Stimulated activated naive CD8-positive, alpha-beta T cell treated with anti-CD3 and anti-CD28 coated beads, Interleukin-15, Interleukin-2, amounts not matched to agents 100 ng/mL and 50 ng/mL, for 24 hours (primary cell): ENCODE results near the gene AQP5.

Experiments
- H3K27ac Mint-ChIP-seq: one replicate; pipeline ENCODE4 v1.8.0; 2021; ENCODE audit warnings: mild to moderate bottlenecking, mixed read lengths
- H3K27me3 Mint-ChIP-seq: one replicate; pipeline ENCODE4 v1.8.0; 2021; ENCODE audit warnings: mixed read lengths
- H3K36me3 Mint-ChIP-seq: one replicate; pipeline ENCODE4 v1.8.0; 2021; ENCODE audit warnings: low read depth, mixed read lengths
- H3K4me1 Mint-ChIP-seq: one replicate; pipeline ENCODE4 v1.8.0; 2021; ENCODE audit warnings: low read depth, mixed read lengths
- H3K4me3 Mint-ChIP-seq: one replicate; pipeline ENCODE4 v1.8.0; 2021; ENCODE audit warnings: mild to moderate bottlenecking, mixed read lengths
- H3K9me3 Mint-ChIP-seq: one replicate; pipeline ENCODE4 v1.8.0; 2021; ENCODE audit warnings: mixed read lengths

AQP5 gene

GRCh38 chr12:49961111-49961922 is at the start of gene AQP5:
Gene AQP5 (plus strand): TSS chr12:49961872. CDS start chr12:49962018, 146 bp downstream.
- Mint-ChIP-seq H3K27me3 (peaks cover 75% of the 10 kb centered on the region), H3K4me3 (peak within 1 kb of the TSS; percentile 31)

GRCh38 chr12:49912345-49913255 is 49.1 kb upstream of the AQP5 start:
- peaks cover 10% of the 10 kb centered on the region for H3K27me3 Mint-ChIP-seq

More at GRCh38 chr12:49961111-49961922, at the start of gene AQP5:
- Mint-ChIP-seq H3K36me3 (no peaks in the 10 kb centered on the region), H3K27ac (no peak within 1 kb of the TSS), H3K9me3 (no peaks in the 10 kb centered on the region), H3K4me1 (peaks cover 7% of the 10 kb centered on the region)

GRCh38 chr12:49916129-49916919 is 45.3 kb upstream of the AQP5 start:
- Mint-ChIP-seq H3K27me3 (peaks cover 10% of the 10 kb centered on the region), H3K27ac (no peak overlapping the region), H3K4me1 (no peaks in the 10 kb centered on the region), H3K36me3 (no peaks in the 10 kb centered on the region), H3K9me3 (no peaks in the 10 kb centered on the region), H3K4me3 (no peak overlapping the region)

More at GRCh38 chr12:49912345-49913255, 49.1 kb upstream of the AQP5 start:
- H3K27ac Mint-ChIP-seq = no peak overlapping the region
- no peaks in the 10 kb centered on the region for H3K9me3 Mint-ChIP-seq
- no peaks in the 10 kb centered on the region for H3K36me3 Mint-ChIP-seq
- no peaks in the 10 kb centered on the region for H3K4me1 Mint-ChIP-seq
- H3K4me3 Mint-ChIP-seq = no peak overlapping the region

- Mint-ChIP-seq H3K27me3 (peaks cover 10% of the 10 kb centered on the region), H3K27ac (no peak overlapping the region), H3K4me3 (no peak overlapping the region), H3K4me1 (no peaks in the 10 kb centered on the region), H3K36me3 (no peaks in the 10 kb centered on the region), H3K9me3 (no peaks in the 10 kb centered on the region)
Observed at GRCh38 chr12:49917166-49917787, 44.4 kb upstream of the AQP5 start.

- peaks cover 7% of the 10 kb centered on the region for H3K27me3 Mint-ChIP-seq
- no peaks in the 10 kb centered on the region for H3K4me1 Mint-ChIP-seq
- H3K36me3 Mint-ChIP-seq = no peaks in the 10 kb centered on the region
- no peak overlapping the region for H3K4me3 Mint-ChIP-seq
- H3K27ac Mint-ChIP-seq = no peak overlapping the region
- no peaks in the 10 kb centered on the region for H3K9me3 Mint-ChIP-seq
Observed at GRCh38 chr12:49917788-49918173, 43.9 kb upstream of the AQP5 start.

GRCh38 chr12:49920241-49920914 is 41.3 kb upstream of the AQP5 start:
- Mint-ChIP-seq H3K4me3 (no peak overlapping the region), H3K27me3 (peaks cover 5% of the 10 kb centered on the region), H3K27ac (no peak overlapping the region), H3K4me1 (no peaks in the 10 kb centered on the region), H3K36me3 (no peaks in the 10 kb centered on the region), H3K9me3 (no peaks in the 10 kb centered on the region)

GRCh38 chr12:49920915-49921286 is 40.8 kb upstream of the AQP5 start:
- H3K9me3 Mint-ChIP-seq = no peaks in the 10 kb centered on the region
- H3K27me3 Mint-ChIP-seq = peaks cover 5% of the 10 kb centered on the region

GRCh38 chr12:49921299-49921698 is 40.4 kb upstream of the AQP5 start:
- Mint-ChIP-seq H3K27me3 (peaks cover 5% of the 10 kb centered on the region), H3K9me3 (no peaks in the 10 kb centered on the region), H3K4me1 (no peaks in the 10 kb centered on the region), H3K4me3 (no peak overlapping the region), H3K36me3 (no peaks in the 10 kb centered on the region), H3K27ac (no peak overlapping the region)

More at GRCh38 chr12:49920915-49921286, 40.8 kb upstream of the AQP5 start:
- Mint-ChIP-seq H3K27ac (no peak overlapping the region), H3K36me3 (no peaks in the 10 kb centered on the region), H3K4me3 (no peak overlapping the region), H3K4me1 (no peaks in the 10 kb centered on the region)

GRCh38 chr12:49921936-49922335 is 39.7 kb upstream of the AQP5 start:
- no peak overlapping the region for H3K4me3 Mint-ChIP-seq
- H3K36me3 Mint-ChIP-seq = no peaks in the 10 kb centered on the region
- no peaks in the 10 kb centered on the region for H3K9me3 Mint-ChIP-seq
- no peak overlapping the region for H3K27ac Mint-ChIP-seq
- no peaks in the 10 kb centered on the region for H3K4me1 Mint-ChIP-seq
- peaks cover 3% of the 10 kb centered on the region for H3K27me3 Mint-ChIP-seq

- H3K4me1 Mint-ChIP-seq = no peaks in the 10 kb centered on the region
- H3K27me3 Mint-ChIP-seq = no peaks in the 10 kb centered on the region
- H3K27ac Mint-ChIP-seq = no peak overlapping the region
- H3K4me3 Mint-ChIP-seq = no peak overlapping the region
- no peaks in the 10 kb centered on the region for H3K36me3 Mint-ChIP-seq
- no peaks in the 10 kb centered on the region for H3K9me3 Mint-ChIP-seq
Observed at GRCh38 chr12:49922349-49923034, 39.2 kb upstream of the AQP5 start.

GRCh38 chr12:49923035-49923644 is 38.5 kb upstream of the AQP5 start:
- Mint-ChIP-seq H3K27ac (no peak overlapping the region), H3K4me3 (no peak overlapping the region), H3K27me3 (no peaks in the 10 kb centered on the region), H3K36me3 (no peaks in the 10 kb centered on the region), H3K9me3 (no peaks in the 10 kb centered on the region), H3K4me1 (no peaks in the 10 kb centered on the region)

- Mint-ChIP-seq H3K27me3 (no peaks in the 10 kb centered on the region), H3K36me3 (no peaks in the 10 kb centered on the region), H3K4me1 (no peaks in the 10 kb centered on the region), H3K27ac (no peak overlapping the region), H3K9me3 (no peaks in the 10 kb centered on the region), H3K4me3 (no peak overlapping the region)
Observed at GRCh38 chr12:49923880-49924556, 37.7 kb upstream of the AQP5 start.
